GM21576 (cell line): ENCODE results near the gene GTF2F2.

Source experiments
- ATAC-seq: cut with Tn5 transposase; IDR thresholded peaks from one replicate; pipeline ENCODE4 v1.9.1; 2021; ENCODE audit warnings: mild to moderate bottlenecking, moderate library complexity; ENCODE audit not compliant: unreplicated experiment

The GTF2F2 gene, protein sequence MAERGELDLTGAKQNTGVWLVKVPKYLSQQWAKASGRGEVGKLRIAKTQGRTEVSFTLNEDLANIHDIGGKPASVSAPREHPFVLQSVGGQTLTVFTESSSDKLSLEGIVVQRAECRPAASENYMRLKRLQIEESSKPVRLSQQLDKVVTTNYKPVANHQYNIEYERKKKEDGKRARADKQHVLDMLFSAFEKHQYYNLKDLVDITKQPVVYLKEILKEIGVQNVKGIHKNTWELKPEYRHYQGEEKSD

GRCh38 chr13:45119991-45120864 lies at the start of gene GTF2F2:
Gene GTF2F2 (plus strand): TSS chr13:45120510. CDS start chr13:45120656, 146 bp downstream.
- ATAC-seq: peak; percentile 73

GRCh38 chr13:45073809-45074208 lies 46.5 kb upstream of the GTF2F2 start:
- no peak for ATAC-seq

- no peak for ATAC-seq
Measured at GRCh38 chr13:45074721-45075120, 45.6 kb upstream of the GTF2F2 start.

- no peak for ATAC-seq
Measured at GRCh38 chr13:45078003-45078402, 42.3 kb upstream of the GTF2F2 start.

- ATAC-seq: no peak
Measured at GRCh38 chr13:45082964-45083363, 37.3 kb upstream of the GTF2F2 start.

- no peak for ATAC-seq
Measured at GRCh38 chr13:45084515-45084914, 35.8 kb upstream of the GTF2F2 start.

DNA sequence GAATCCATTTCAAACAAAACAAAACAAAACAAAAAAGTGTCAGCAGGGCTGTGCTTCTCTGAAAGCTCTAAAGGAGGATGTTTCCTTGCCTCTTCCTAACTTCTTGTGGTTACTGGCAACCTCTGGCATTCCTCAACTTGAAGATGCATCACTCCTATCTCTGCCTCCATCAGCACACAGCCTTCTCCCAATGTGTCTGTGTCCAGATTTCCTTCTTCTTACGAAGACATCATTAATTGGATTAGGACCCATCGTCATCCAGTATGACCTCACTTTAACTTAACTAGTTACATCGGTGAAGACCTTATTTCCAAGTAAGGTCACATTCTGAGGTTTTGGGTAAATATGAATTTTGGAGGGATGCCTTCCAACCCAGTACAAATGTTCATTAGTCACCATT lies 33.8 kb upstream of the GTF2F2 start:
- no peak for ATAC-seq

GRCh38 chr13:45092663-45093062 lies 27.6 kb upstream of the GTF2F2 start:
- ATAC-seq: no peak

DNA sequence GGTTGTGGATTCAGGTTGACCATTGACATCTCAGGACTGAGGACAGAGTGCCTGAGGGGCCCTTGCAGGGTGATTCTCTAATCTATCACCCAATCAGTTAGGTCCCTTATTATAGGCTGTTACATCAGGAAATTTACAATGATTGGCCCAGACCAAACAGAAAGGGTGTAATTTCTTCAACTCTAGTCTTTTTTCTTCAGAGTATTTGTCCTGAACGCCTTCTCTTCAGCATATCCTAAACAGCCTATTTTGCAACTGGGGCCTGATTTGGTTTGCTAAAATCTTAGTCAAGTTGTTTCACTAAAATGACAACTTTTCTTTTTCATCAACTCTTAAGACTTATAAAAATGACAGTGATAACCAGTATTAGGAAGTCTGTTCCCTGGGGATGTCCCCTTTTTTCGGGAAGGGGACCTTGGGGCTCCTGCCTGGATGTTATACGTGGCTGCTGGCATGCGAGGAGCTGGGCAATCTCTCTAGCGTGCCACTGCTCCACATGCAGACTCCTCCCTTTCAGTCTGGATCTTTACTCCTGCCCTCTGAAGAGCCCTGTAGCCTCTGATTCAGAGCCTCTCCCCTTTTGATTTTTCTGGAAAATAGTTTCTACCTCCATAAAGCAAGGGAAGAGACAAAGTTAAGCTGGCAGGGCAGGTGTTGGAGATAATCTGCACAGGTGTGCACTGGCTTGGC lies 19.6 kb upstream of the GTF2F2 start:
- no peak for ATAC-seq

- ATAC-seq: no peak
Measured at GRCh38 chr13:45101327-45102018, 18.8 kb upstream of the GTF2F2 start.

DNA sequence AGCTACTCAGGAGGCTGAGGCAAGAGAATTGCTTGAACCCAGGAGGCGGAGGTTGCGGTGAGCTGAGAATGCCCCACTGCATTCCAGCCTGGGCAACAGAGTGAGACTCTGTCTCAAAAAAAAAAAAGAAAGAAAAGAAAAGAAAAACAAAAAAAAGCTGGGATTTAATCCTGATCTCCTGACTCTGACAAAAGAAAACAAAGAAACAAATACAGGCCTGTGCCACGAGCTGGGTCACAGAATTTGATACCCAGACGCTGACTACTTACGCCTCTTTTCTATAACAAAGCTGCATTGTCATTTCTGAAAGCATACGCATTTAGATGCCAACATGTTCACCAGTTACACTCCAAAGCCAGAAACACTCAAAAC lies 18.2 kb upstream of the GTF2F2 start:
- ATAC-seq: no peak

DNA sequence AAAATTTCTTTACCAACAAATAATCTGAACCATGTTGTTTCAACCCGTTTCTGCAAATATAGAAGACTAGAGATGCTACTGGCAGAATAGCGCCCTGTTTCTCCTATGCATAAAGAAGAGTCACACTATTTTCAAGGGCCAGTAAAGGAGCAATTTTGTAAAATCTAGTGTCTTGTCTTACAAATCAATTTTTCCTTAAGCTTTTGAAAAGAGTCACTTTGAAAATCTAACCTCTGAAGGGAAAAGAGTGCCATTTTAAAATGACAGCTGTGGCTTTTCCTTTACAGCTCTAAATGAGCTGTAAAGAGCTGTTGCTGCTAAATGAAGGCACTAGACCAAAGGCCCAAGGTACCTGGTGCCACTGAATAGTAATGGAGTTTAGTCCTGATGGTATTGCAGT lies 16.9 kb upstream of the GTF2F2 start:
- no peak for ATAC-seq

GRCh38 chr13:45104261-45104660 lies 16.0 kb upstream of the GTF2F2 start:
- no peak for ATAC-seq

DNA sequence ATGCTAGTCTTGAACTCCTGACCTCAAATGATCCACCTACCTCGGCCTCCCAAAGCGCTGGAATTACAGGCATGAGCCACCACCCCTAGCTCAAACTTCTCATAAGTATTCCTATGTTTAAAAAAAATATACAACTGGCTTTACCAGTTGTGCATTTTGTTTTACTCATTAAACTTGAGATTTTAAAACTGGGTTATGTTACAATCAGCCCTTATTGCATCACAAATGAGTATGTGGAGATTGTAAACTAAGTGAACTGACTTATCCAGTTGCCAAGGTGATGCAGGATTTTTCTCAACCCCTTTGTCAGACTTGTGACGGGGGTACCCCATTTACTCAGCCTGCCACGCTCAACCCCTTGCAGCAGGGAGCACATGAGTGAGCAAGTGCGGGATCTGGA lies 14.4 kb upstream of the GTF2F2 start:
- ATAC-seq: no peak

DNA sequence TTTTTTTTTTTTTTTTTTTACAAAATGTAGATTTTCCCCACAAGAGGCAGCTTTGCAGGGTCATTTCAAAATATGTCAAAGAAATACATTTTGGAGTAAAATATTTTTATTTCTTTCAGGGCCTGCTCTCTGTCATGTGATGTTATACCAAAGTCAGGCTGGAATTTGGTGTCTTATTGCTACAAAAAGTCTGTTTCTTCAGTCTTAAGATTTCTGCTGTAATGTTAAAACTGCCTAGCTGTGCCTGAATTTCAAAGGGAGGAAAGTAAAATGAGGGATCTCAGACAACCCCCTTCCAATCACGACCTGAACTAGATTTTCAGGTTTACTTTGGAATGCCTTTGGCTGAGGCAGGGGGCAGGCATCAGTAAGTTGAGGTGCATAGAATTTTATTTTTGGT lies 12.8 kb upstream of the GTF2F2 start:
- no peak for ATAC-seq

GRCh38 chr13:45108716-45109101 lies 11.6 kb upstream of the GTF2F2 start:
- ATAC-seq: no peak

- no peak for ATAC-seq
Measured at GRCh38 chr13:45109102-45109720, 11.1 kb upstream of the GTF2F2 start.

- ATAC-seq: no peak
Measured at GRCh38 chr13:45113233-45114224, 6.8 kb upstream of the GTF2F2 start.

GRCh38 chr13:45119469-45119990 lies 780 bp upstream of the GTF2F2 start:
- ATAC-seq: no peak
